SK-N-SH treated with all-trans-retinoic acid at 6 μM for 48 hours (cell line): ENCODE measurements around the gene ARHGAP8.

Experiments
- ATAC-seq: fragments of 200-7000 bp; cut with Tn5 transposase; 3 replicates; pipeline ENCODE4 v1.9.1; 2020; ENCODE audit warnings: mild to moderate bottlenecking, moderate library complexity
- BACH2 ChIP-seq: fragments of 250-450 bp; sonication (Bioruptor Pico); IDR thresholded peaks from 2 replicates; pipeline ENCODE4 v1.9.0; 2021; ENCODE audit warnings: mild to moderate bottlenecking, borderline replicate concordance
- CREB5 ChIP-seq: fragments of 250-450 bp; sonication (Bioruptor Pico); IDR thresholded peaks from 2 replicates; pipeline ENCODE4 v1.5.1; 2020; ENCODE audit warnings: low read depth, mild to moderate bottlenecking, moderate library complexity
- CSDC2 ChIP-seq: fragments of 250-450 bp; sonication (Bioruptor Pico); IDR thresholded peaks from 2 replicates; pipeline ENCODE4 v1.5.0; 2020; ENCODE audit warnings: mild to moderate bottlenecking, moderate library complexity
- CSRNP3 ChIP-seq: fragments of 250-450 bp; sonication (Bioruptor Pico); IDR thresholded peaks from 2 replicates; pipeline ENCODE4 v1.5.1; 2021; ENCODE audit warnings: mild to moderate bottlenecking, moderate library complexity
- ESRRG ChIP-seq: fragments of 250-450 bp; sonication (Bioruptor Pico); IDR thresholded peaks from 2 replicates; pipeline ENCODE4 v1.6.1; 2021; ENCODE audit warnings: mild to moderate bottlenecking
- ISL1 ChIP-seq: fragments of 250-450 bp; sonication (Bioruptor Pico); IDR thresholded peaks from 2 replicates; pipeline ENCODE4 v2.1.2; 2022; ENCODE audit warnings: mild to moderate bottlenecking, moderate library complexity
- OSR1 ChIP-seq: fragments of 250-450 bp; sonication (Bioruptor Pico); IDR thresholded peaks from 2 replicates; pipeline ENCODE4 v1.8.0; 2022; ENCODE audit warnings: moderate library complexity, mild to moderate bottlenecking, inconsistent platforms
- PATZ1 ChIP-seq: fragments of 250-450 bp; sonication (Bioruptor Pico); IDR thresholded peaks from 2 replicates; pipeline ENCODE4 v1.8.0; 2020; ENCODE audit warnings: mild to moderate bottlenecking, moderate library complexity, borderline replicate concordance
- PPARA ChIP-seq: fragments of 250-450 bp; sonication (Bioruptor Pico); IDR thresholded peaks from 2 replicates; pipeline ENCODE4 v1.5.0; 2020; ENCODE audit warnings: mild to moderate bottlenecking, borderline replicate concordance
- RARB ChIP-seq: fragments of 250-450 bp; sonication (Bioruptor Pico); IDR thresholded peaks from 2 replicates; pipeline ENCODE4 v1.8.0; 2021; ENCODE audit warnings: mild to moderate bottlenecking, moderate library complexity
- TCF4 ChIP-seq: fragments of 250-450 bp; sonication (Bioruptor Pico); IDR thresholded peaks from 2 replicates; pipeline ENCODE4 v1.8.0; 2021; ENCODE audit warnings: mild to moderate bottlenecking, moderate library complexity, borderline replicate concordance
- TSHZ2 ChIP-seq: fragments of 250-450 bp; sonication (Bioruptor Pico); IDR thresholded peaks from 2 replicates; pipeline ENCODE4 v1.5.0; 2020; ENCODE audit warnings: mild to moderate bottlenecking, moderate library complexity
- ZC3H10 ChIP-seq: fragments of 250-450 bp; sonication (Bioruptor Pico); IDR thresholded peaks from 2 replicates; pipeline ENCODE4 v1.5.1; 2021; ENCODE audit warnings: mild to moderate bottlenecking, moderate library complexity
- ZFP3 ChIP-seq: fragments of 250-450 bp; sonication (Bioruptor Pico); IDR thresholded peaks from 2 replicates; pipeline ENCODE4 v1.5.0; 2020; ENCODE audit warnings: mild to moderate bottlenecking, moderate library complexity
- ZFP30 ChIP-seq: fragments of 450-650 bp; formaldehyde crosslinking; IDR thresholded peaks from 2 replicates; pipeline ENCODE4 v1.5.0; 2022; ENCODE audit warnings: mild to moderate bottlenecking, moderate library complexity
- ZNF565 ChIP-seq: fragments of 450-650 bp; formaldehyde crosslinking; conservative IDR thresholded peaks from 2 replicates; pipeline ENCODE4 v1.5.0; 2020; ENCODE audit warnings: low read depth, mild to moderate bottlenecking, moderate library complexity
- ZNF70 ChIP-seq: fragments of 450-650 bp; formaldehyde crosslinking; IDR thresholded peaks from 2 replicates; pipeline ENCODE4 v1.5.0; 2020; ENCODE audit warnings: mild to moderate bottlenecking, moderate library complexity
- ZNF8 ChIP-seq: fragments of 450-650 bp; formaldehyde crosslinking; IDR thresholded peaks from 2 replicates; pipeline ENCODE4 v1.5.0; 2020; ENCODE audit warnings: mild to moderate bottlenecking, moderate library complexity

Gene ARHGAP8

GRCh38 chr22:44807915-44808690 lies 55.7 kb downstream of the ARHGAP8 start (continued):
- TF ChIP-seq OSR1 (CRISPR knock-in tag) (no peak), CSRNP3 (CRISPR knock-in tag) (no peak), ZC3H10 (no peak), ZNF8 (CRISPR knock-in tag) (no peak)

GRCh38 chr22:44809456-44809855 lies 57.1 kb downstream of the ARHGAP8 start:
- TF ChIP-seq ISL1 (CRISPR knock-in tag) (no peak), CREB5 (CRISPR knock-in tag) (no peak), RARB (CRISPR knock-in tag) (no peak), TSHZ2 (CRISPR knock-in tag) (no peak), ZNF8 (CRISPR knock-in tag) (no peak), PATZ1 (no peak), OSR1 (CRISPR knock-in tag) (no peak), CSRNP3 (CRISPR knock-in tag) (no peak), PPARA (CRISPR knock-in tag) (no peak), ESRRG (CRISPR knock-in tag) (no peak), TCF4 (CRISPR knock-in tag) (no peak), ZNF70 (CRISPR knock-in tag) (no peak), ZNF565 (CRISPR knock-in tag) (no peak), ZFP30 (CRISPR knock-in tag) (no peak), ZFP3 (CRISPR knock-in tag) (no peak), CSDC2 (CRISPR knock-in tag) (no peak)

GRCh38 chr22:44811141-44811540 lies 58.8 kb downstream of the ARHGAP8 start:
- TF ChIP-seq ZNF565 (CRISPR knock-in tag) (no peak), ISL1 (CRISPR knock-in tag) (no peak), RARB (CRISPR knock-in tag) (no peak), ZNF8 (CRISPR knock-in tag) (no peak), ESRRG (CRISPR knock-in tag) (no peak), BACH2 (CRISPR knock-in tag) (no peak)
- no peak for ATAC-seq

More at GRCh38 chr22:44809456-44809855, 57.1 kb downstream of the ARHGAP8 start:
- no peak for ATAC-seq

- ATAC-seq, result no peak
- TF ChIP-seq CSDC2 (CRISPR knock-in tag), result no peak
- TF ChIP-seq, all 23 proteins: peak for 0
Observed at GRCh38 chr22:44813416-44813815, 61.0 kb downstream of the ARHGAP8 start.
